Right ventricle myocardium superior (tissue), 1 donor: ENCODE data around the gene ARHGAP26. TPM values are rescaled to one million over a fixed set of nuclear protein-coding genes. Genes with fewer than 3 reads are reported as not detected.
A peak's percentile ranks its signal among the peaks of the same experiment; 100 is the strongest.

Experiments used
- ATAC-seq: fragments of 200-7000 bp; cut with Tn5 transposase; one replicate; pipeline ENCODE4 v1.9.1; 2020; ENCODE audit warnings: mild to moderate bottlenecking; ENCODE audit not compliant: poor library complexity
- DNase-seq: peaks from one replicate; pipeline ENCODE4 v3.0.0-alpha.2; 2020
- intact Hi-C: fragments of 100-400 bp; cut with DNase I; formaldehyde crosslinking; loops from one replicate; pipeline ENCODE4 v1.11.2; 2022
- total RNA-seq: library from RNA; stranded (reverse); fragmentation: NEBNext Ultra II Directional; extraction: Animal tissue kit (Norgen Biotek cat#: 25700); gene quantifications from one replicate; pipeline ENCODE4 v1.2.1, GENCODE V29; 2021
- donor health status: DM: no; HTN: yes; CAD: no; lungs with severe emphysema.

Gene ARHGAP26
- total RNA-seq, 1 donor from 2014 or later, result 32.5 TPM

DNA sequence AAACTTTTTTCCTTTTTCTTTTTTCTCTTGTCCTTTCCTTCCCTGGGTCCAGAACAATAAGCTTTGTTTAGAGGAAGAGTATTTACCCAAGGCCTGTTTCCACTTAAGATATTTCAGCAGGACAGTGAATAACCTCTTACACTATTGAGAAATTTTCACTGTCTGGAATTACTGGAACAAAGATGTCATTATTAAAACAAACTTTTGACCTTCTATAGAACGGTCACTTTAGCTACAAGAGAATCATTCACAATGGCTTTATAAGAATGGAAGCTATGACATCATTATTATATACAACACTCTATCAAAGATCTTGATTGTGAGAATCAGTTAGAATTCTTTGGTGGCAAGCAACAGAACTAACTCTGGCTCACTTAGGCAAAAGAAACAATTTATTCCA, 22.0 kb upstream of the ARHGAP26 start:
- DNase-seq, result no peak
- intact Hi-C loops, result no loop called here
- no peak for ATAC-seq

DNA sequence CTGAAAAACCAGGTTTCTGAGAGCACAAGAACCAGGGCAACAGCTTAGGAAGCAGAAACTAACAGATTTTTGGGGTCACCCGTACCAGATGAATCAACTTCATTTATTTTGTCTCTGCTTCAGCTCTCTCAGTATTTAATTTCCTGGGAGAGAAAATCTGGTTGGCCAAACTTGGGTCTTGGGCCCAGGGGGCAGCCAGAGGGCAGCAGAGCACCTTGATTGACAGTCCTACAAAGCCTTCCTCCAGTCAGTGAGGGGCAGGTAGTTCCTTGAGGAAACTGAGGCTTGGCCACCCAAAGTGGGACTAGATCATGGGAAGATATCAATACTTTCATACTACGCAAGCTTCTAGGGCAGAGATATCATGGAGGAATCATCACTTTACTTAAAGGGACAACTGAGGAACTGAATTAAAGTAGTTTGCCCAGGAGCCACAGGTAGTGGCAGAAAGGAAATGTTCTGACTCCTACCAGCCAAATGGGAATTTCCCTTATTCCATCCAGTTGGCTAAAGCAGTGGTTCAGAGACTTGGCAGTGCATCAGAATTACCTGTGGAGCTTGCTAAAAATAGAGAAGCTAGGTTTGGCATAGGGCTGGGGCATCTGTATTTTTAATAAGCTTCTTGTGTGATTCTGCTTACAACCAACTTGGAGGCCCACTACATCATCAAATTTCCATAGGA, 21.5 kb upstream of the ARHGAP26 start:
- DNase-seq (peak; percentile 52), ATAC-seq (no peak)
- intact Hi-C loops, result no loop called here

DNA sequence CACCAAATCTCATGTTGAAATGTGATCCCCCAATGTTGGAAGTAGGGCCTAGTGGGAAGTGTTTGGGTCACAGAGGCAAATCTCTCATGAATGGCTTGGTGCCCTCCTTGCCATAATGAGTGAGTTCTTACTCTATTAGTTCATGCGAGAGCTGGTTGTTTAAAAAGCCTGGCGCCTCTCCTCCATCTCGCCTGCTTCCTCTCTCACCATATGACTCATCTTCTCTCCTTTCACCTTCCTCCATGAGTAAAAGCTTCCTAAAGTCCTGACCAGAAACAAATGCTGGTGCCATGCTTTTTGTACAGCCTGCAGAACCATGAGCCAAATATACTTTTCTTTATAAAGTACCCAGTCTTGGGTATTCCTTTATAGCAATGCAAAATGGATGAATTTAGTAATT, 20.9 kb upstream of the ARHGAP26 start:
- intact Hi-C loops, result no loop called here
- no peak for ATAC-seq
- no peak for DNase-seq

DNA sequence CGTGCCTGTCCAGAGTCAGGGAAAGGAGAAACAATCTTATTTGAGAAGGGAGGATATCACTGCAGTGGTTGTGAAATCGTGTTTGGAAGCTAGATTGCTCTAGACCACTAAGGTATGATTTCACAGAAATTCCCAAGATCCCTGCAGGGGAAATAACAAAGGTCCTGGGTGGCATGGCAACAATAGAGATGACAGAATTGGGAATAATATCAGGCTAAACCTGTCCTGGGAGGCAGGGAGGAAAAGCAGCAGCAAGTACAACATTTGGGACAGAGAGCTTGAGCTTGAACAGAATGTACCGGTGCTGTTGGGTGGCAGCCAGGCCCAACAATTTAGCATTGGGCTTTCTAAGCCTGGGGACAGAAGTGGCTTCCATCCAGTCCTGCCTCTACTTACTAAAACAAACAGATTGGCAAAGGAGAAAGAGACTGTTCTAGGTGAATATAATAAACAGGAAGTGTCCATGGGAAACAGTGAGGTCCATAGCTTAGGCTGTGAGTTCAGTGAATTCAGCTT, 17.0 kb upstream of the ARHGAP26 start:
- DNase-seq (peak; percentile 89), ATAC-seq (peak; percentile 93)
- intact Hi-C loops, result no loop called here

DNA sequence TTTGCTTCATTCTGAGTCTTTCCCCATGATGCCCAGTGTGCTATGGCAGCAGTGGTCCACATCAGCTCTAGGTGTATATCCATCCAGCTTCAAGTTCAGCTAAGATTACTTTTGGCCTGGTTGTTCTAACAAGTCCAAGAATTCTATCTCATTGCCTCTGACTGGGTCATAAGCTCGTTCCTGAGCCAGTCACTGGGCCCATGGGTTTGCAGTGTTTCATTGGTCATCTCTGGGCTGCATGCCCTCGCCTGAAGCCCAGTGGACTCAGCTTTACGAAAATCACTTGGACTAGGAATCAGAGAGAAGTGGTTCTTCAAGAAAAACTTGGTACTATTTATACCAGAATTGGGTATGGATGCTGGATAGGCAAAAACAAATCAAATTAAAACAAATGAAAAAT, 16.1 kb upstream of the ARHGAP26 start:
- ATAC-seq, result peak; percentile 67
- intact Hi-C loops, result no loop called here
- DNase-seq, result peak; percentile 69

DNA sequence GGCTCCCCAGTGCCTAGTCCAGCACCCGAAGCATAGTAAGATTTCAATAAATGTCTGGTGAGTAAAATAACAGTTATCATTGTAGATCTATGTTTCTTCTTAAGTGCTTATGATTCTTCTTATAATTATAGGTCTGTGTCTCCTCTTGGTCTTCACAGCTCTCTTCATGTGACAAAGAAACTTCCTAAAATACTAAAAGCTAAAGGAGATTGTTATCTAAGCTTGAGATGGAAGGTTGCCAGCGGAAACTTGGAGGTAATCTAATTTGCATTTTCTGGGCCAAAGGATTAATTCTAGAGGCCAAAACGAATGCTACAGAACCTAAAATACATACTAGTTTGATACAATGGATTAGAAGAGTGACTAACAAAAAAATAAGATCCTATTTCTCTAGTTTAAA, 13.6 kb upstream of the ARHGAP26 start:
- intact Hi-C loops, result no loop called here
- DNase-seq (no peak), ATAC-seq (no peak)

DNA sequence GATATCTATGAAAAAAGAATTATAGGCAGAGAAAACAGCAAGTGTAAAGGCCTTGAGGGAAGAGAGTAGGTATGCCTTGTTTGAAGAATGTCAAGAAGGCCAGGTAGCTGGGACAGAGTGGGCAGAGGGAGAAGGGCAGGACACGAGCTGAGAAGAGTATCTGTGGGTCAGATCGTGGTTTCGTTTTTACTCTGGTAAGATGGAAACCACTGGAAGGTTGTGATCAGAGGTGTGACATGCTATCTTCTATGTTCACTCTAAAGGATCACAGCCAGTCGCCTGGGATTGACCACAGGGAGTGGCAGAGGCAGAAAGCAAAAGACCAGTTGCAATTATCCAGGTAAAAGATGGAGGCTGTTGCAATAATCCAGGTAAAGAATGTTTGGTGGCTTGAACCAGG, 12.6 kb upstream of the ARHGAP26 start:
- DNase-seq, result no peak
- intact Hi-C loops, result no loop called here
- no peak for ATAC-seq

DNA sequence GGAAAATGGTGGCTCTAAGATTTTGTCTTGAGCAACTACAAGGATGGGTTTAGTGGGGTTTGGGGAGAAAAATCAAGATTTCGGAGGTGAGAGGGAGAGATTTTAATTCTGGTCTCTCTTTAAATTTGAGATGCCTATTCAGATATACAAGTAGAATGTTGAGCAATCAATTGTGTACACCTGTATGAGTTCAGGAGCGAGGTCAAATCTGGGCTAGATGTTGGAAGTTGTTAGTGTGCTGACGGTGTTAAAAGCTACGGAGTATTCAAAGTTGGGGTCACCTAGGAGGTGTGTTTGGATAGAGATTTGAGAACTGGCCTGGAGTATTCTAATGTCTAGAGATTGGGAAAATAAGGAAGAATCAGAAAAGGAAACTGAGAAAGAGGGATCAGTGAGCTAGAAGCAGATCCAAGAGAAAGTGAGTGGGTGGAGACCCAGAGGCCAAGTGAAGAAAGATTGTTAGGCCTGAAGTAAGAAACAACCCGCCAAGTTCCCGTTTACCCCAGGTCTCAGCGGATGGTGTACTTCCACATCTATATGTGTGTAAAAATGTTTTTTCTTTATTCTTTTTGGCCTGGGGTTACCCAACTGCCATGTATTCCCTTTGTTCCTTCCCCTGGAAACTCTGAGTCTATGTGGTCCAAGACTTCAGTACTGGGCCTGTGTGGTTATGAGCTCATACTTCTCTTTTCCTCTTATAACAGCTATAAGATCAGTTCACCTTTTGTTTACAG, 11.9 kb upstream of the ARHGAP26 start:
- ATAC-seq (no peak), DNase-seq (no peak)
- intact Hi-C loops, result no loop called here

DNA sequence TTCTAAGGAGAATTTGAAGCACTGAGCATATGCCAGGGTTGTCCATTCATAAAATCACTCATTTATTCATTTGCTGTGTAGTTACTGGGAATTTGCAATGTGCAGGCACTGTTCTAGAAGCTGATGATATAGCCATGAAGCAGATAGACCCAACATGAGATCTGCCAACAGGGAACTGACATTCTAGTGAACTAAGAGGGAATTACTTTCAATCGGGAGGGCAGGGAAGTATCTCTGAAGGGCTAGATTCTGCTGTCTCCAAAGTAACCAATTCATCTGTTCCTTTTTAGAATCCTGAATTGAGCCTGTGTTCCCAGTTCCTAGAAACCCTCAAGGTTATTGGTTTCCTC, 11.4 kb upstream of the ARHGAP26 start:
- intact Hi-C loops, result no loop called here
- ATAC-seq, result no peak

DNA sequence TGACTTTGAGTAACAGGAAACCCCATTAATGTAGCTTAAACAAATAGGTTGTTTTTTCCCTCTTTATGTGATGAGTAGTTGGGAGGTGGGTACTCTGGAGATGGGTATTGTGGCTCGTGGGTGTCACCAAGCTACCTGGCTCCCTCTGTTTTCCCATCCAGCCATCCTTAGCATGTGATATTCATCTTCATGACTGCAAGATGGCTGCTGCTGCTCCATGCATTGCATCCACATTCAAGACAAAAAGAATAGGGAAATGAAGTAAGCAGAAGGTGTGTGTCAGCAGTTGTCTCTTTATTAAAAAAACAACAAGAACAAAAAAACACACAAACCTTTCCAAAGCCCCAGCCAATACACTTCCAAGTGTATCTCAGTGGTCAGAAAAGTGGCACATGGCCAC, 6.5 kb upstream of the ARHGAP26 start:
- intact Hi-C loops, result no loop called here
- no peak for DNase-seq
- ATAC-seq, result no peak

More for the DNA sequence above, 11.4 kb upstream of the ARHGAP26 start:
- no peak for DNase-seq

DNA sequence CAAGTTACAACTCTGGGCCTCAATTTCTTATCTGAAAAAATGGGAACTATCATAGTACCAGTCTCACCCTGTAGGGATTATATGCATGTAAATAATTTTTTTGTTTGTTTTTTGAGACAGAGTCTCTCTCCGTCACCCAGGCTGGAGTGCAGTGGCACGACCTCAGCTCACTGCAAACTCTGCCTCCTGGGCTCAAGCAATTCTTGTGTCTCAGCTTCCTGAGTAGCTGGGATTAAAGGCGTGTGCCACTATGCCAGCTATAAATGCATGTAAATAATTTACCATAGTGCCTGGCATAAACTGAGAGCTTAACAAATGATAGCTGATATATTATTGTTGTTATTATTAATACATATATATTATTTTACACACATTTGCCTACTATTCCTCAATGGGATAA, 3.0 kb upstream of the ARHGAP26 start:
- ATAC-seq (no peak), DNase-seq (no peak)
- intact Hi-C loops, result loop anchor here (5.0 kb wide), 1 partner anchor 45 kb away; no protein-coding TSS in a partner anchor

DNA sequence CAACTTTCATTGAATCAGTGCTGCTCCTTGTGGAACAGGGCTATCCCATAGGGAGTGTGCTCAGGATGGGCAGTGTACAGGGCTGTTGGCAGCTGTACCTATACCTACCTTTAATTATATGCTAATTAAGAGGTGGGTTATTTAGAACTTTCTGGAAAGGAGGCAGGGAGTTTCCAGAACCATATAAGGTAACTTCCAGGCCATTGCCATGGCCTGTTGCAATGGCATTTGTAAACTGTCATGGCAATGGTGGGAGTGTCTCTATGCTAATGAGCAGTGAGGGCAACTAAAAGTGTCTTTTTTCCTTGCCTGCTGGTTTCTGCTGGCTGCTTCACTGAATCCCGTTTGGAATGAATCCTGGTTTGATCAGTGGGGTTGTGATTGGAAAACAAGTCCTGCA, 2.3 kb upstream of the ARHGAP26 start:
- DNase-seq, result no peak
- ATAC-seq, result no peak
- intact Hi-C loops, result loop anchor here (5.0 kb wide), 1 partner anchor 46 kb away; no protein-coding TSS in a partner anchor

DNA sequence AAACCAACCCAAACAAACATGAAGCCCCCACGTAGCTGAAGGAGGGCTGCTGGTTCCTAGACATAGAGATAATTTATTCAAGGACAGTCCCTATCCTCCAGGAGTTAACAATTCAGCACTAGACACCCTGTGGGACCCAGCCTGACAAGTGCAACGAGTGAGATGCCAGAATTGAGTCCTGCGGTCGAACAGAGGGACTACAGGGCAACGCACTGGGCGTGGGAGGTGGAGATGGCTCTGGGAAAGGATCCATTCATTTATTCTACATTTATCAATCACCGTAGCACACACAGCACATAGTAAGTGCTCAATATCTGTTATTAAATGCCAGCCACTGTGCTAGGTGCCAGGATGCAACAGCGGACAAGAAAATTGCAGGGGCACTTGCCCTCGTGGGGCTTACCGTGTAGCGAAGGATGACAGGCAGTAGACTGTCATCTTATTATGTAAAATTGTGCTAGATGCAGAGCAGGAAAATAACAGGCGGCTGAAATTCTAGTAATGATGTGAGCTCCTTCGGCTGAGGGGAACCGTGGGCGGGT, 855 bp upstream of the ARHGAP26 start:
- intact Hi-C loops, result loop anchor here (5.0 kb wide), 1 partner anchor 47 kb away; no protein-coding TSS in a partner anchor
- ATAC-seq (no peak), DNase-seq (no peak)

DNA sequence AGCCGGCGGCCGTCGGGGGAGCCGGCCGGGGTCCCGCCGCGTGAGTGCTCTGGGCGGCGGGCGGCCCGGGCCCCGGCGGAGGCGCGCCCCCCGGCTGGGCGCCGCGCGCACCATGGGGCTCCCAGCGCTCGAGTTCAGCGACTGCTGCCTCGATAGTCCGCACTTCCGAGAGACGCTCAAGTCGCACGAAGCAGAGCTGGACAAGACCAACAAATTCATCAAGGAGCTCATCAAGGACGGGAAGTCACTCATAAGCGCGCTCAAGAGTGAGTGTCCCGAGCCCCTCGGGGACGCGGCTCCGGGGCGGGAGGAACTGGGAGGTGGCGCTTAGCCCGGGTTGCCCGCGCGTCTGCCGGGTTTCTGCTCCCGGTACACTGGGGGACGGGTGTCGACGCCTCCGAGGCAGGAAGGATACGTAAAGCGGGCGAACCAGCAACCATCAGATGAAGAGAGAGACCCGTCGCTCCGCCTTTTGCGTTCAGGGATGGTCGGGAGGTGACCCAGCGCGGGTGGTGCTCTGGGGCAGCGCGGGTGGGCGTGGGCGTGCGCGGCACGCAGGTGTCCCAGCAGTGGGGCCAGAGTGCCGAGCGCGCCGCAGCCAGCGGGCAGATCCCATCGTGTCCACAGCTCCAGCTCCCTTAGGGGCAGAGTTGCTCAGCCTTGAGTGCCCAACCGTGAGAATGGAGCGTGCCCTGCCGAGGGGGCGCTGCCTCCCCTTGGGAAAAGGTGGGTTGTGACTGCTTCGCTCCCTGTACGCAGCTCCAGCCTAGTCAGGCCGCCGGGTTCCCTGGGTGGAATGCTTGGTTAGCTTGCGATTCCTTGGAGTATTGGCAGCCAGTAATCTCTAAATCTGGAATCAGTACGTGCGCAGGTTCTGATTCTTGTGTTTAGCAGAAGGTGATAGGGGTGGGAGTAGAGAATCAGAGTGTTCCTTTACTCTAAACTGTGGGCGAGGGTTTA, 753 bp downstream of the ARHGAP26 start:
- ATAC-seq, result peak; percentile 30
- intact Hi-C loops, result loop anchor here (5.0 kb wide), 1 partner anchor 101 kb away; no protein-coding TSS in a partner anchor
- peak; percentile 73 for DNase-seq

DNA sequence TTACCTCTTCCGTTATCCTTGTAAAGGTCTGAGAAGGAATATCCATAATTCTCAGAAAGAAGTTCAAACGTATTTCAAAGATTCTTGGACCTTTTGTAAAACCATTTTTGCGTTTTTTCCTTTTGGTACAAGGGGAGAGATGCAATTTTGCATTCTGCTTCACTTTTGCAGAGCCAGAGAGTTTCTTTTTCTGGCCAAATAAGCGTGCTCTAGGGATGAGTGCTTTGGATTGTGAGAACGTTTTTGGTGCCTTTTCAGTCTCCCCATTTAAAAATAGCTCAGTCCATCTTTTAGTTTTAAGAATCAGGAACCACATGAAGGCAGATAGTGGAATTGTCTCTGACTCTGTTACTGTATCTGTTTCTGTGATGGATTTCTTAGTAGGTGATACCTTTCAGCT, 1.5 kb downstream of the ARHGAP26 start:
- intact Hi-C loops, result loop anchor here (5.0 kb wide), 1 partner anchor 101 kb away; no protein-coding TSS in a partner anchor
- no peak for DNase-seq
- ATAC-seq, result no peak

DNA sequence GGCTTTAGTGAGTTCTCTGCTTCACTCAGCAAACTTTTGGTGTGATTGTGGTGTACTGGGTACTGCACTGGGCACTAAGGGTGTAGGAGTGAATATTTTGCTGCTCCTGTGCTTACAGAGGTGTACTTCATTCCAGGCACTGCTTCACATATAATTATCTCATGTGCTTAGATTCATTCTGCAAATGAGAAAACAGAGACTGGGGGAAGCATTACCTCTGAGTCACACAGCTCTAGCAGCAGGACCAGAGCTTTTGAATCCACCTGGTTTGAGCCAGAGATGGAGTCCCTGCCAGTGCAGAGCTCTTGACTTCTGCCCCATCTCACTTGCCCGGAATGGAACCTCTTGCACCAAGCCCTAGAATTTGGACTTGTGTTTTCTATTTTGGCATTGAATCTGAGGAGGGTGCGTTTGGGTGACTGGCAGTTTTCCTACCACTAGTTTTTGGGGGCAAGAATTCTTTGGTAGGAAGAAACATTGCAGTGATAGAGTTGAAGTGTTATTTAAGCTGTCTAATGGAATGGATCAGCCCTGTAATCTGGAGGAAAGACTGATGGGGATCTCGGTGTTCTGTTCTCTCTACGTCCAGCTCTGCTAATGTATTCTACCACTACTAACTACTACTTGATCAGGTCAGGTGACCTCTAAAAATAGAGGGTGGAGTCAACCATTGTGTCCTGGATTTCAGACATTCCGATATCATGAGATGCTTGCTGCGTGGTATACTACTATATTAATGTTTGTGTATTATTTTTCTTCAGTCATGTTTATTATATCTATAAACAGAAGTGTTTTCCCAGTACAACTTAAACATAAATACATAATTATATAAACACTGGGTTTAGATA, 2.5 kb downstream of the ARHGAP26 start:
- no peak for DNase-seq
- ATAC-seq, result no peak
- intact Hi-C loops, result loop anchor here (5.0 kb wide), 1 partner anchor 100 kb away; no protein-coding TSS in a partner anchor

DNA sequence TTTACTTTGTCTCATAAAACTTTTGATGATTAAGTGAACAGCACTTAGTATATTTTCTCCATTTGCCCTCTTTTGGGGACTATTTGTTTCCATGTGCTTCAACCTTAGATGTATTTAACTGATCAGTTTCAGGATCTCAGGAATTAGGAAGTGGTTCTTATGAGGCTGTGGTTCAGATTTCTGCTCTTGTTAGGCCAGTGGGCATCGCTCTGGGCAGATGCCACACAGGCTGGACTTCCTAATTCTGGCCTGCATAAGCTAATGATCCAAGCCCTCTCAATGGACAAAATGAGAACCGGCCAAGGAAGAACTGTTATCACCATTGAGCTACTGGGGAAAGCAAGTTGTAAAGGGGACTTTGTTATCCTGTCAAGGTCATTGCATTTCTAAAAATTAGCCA, 6.9 kb downstream of the ARHGAP26 start:
- ATAC-seq (no peak), DNase-seq (no peak)
- intact Hi-C loops, result no loop called here

DNA sequence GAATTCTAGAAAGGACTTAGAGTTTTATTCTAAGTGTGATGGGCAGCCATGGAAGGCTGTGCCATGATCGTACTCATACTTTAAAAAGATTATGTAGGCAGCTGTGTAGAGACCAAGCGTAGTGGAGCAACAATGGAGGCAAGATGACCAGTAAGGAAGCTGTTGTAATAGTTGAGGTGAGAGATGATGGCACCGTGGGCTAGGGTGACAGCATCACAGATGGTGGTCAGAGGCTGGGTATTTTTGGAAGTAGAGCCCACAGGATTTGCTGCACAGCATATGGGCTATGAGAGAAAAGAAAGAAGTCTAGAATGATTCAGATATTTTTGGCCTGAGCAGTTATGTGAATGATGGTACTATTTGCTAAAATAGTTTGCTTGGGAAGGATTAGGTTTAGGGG, 7.7 kb downstream of the ARHGAP26 start:
- DNase-seq (no peak), ATAC-seq (no peak)
- intact Hi-C loops, result no loop called here
